ENCODE data around the gene MEX3C. TPM values are rescaled to one million over a fixed set of nuclear protein-coding genes. Genes with fewer than 3 reads are reported as not detected.
A peak's percentile ranks its signal among the peaks of the same experiment; 100 is the strongest.

The MEX3C gene
- total RNA-seq, 2 donors from 2014 or later = 46.0 to 46.9 TPM

DNA sequence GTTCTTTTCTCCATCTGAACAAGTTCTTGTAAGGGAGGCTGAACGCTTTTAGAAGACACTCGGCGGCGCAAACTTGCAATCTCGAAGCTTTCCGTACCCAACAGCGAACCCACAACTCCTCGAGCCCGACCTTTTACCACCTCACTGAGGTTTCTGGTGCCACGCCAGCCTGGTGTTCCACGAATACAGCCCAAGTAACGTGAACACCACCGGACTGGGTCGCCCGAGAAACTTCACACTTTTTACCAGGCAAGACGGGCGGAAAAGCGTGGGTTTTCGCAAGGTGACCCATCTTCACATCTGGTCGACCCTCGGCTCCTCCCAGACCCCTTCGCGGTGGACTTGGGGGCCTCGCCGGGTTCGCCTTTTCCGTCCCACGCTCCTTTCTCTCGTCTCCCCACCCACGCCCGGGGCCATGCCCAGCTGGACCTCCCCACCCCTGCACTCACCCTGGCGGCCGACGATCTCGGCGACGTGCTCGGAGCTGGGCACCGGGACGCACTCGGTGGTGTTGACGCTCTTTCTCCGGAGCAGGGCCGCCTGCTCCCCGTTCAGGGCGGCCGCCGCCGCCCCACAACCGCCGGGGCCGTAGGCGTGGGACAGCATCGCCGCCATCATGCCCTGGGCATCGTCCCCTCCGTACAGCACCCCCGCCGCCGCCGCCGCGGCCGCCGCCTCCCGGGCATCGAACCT lies 1.2 kb downstream of the MEX3C start:
- Mint-ChIP-seq H3K4me1 (peaks cover 29% of the 10 kb centered on the region), H3K4me3 (peak overlapping the region; percentile 87), H3K27ac (peak overlapping the region; percentile 81), H3K9me3 (no peaks in the 10 kb centered on the region), H3K36me3 (ENCODE audit: low read depth) (peaks cover 45% of the 10 kb centered on the region), H3K27me3 (no peaks in the 10 kb centered on the region)
- no peak for ATAC-seq (replicated peaks)

DNA sequence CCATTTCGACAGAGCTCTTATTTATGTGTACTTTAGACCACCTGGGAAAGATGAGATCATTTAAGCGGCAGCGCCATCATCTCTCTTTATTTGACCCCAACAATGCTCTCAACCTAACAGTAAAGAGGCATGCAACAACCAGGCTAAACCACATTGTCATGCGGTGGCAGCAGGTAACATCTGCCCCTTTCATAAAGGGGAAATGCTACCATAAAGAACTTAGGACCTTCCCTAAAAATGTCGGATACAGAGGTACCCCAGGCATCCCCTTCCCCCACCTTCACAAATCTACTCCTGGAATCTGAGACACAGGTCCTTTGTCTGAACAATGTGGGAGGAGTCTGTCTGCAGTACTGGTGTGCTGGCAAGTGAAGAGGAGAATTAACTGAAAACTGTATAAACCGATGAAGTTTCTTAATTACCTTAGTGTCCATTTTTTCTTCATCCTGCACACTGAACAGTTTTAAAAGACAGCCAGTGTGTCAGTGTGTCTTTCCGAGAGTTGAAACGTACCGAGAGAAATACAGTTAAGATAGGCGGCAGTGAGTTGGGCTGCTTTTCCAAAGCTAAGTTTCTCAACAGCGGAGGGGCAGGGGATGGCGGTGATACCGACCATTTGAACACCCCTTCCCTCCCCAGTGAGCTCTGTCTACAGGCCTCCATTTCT lies 1.9 kb downstream of the MEX3C start:
- Mint-ChIP-seq H3K27me3 (no peaks in the 10 kb centered on the region), H3K27ac (peak overlapping the region; percentile 81), H3K9me3 (no peaks in the 10 kb centered on the region), H3K4me1 (peaks cover 34% of the 10 kb centered on the region), H3K4me3 (peak overlapping the region; percentile 87), H3K36me3 (ENCODE audit: low read depth) (peaks cover 51% of the 10 kb centered on the region)
- ATAC-seq (replicated peaks) = no peak

DNA sequence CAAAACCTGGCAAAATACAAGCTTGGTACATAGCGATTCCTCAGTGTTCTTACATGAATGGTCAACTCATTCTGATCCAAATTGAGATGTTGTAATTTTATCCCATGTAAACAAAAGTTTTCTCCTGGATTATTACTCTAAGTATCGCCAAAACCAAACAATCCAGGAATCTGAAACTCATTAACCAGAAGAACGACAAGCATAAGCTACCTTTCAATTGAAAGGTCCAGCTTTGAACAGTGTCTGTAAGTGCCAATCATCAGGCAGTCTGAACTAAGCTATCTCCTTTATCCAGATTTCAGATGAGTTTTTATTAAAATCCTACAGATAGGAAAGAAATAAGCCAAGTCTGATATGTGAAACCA lies 2.4 kb downstream of the MEX3C start:
- Mint-ChIP-seq H3K27me3 (no peaks in the 10 kb centered on the region), H3K27ac (peak overlapping the region; percentile 81), H3K4me1 (peaks cover 34% of the 10 kb centered on the region), H3K36me3 (ENCODE audit: low read depth) (peaks cover 56% of the 10 kb centered on the region), H3K9me3 (no peaks in the 10 kb centered on the region), H3K4me3 (peak overlapping the region; percentile 87)
- ATAC-seq (replicated peaks) = no peak

DNA sequence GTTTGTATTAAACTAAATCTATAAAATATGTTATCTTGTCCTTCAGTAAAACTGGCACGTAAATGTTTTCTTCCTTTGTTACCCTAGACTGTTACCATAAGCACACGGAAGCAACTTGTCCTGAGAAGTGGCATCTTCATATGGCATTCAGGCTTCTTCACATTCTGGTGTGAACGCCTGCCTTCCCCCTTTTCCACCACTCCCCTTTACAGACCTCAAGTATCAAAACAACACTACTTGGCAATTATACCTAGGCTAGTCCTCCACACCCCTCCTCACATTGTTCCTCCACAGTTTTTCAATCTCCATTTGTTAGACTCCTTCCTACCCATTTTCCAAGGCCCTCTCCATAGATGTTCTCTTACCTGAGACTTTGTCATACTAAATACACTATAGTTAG lies 2.9 kb downstream of the MEX3C start:
- no peaks in the 10 kb centered on the region for H3K27me3 Mint-ChIP-seq
- no peak for ATAC-seq (replicated peaks)
- no peaks in the 10 kb centered on the region for H3K9me3 Mint-ChIP-seq
- peaks cover 34% of the 10 kb centered on the region for H3K4me1 Mint-ChIP-seq
- H3K36me3 Mint-ChIP-seq (ENCODE audit: low read depth) = peaks cover 59% of the 10 kb centered on the region
- H3K4me3 Mint-ChIP-seq = peak overlapping the region; percentile 87
- peak overlapping the region; percentile 81 for H3K27ac Mint-ChIP-seq

DNA sequence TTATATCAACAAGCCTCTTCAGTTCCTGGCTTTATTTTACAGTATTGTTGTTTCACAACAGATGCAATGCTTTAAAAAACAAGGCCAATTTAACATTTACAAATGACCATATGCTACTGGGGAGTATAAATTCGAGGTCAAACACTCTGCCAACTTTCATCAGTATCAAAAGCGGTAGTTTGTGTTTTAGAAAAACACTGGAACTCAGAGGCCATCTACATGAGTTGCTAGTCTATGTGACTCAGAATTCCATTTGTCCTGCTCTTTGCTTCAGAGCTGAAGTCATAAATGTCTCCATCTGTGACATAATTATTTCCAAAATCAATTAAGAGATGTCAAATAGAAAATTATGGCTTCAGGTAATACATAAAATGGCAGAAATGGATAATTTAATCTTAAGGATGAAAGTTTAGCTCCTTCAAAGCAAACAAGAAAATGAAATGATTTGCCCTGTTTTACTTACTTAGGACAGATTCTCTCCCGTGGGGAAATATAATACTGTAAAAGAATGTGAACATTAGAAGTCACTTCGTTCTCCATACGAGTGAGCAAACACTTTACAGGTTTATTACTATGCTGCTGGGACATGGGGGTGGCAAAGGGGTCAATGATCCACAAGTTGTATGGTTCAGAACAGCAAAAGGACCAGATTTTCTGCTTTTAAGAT lies 3.7 kb downstream of the MEX3C start:
- peak overlapping the region; percentile 81 for H3K27ac Mint-ChIP-seq
- H3K36me3 Mint-ChIP-seq (ENCODE audit: low read depth) = peaks cover 54% of the 10 kb centered on the region

DNA sequence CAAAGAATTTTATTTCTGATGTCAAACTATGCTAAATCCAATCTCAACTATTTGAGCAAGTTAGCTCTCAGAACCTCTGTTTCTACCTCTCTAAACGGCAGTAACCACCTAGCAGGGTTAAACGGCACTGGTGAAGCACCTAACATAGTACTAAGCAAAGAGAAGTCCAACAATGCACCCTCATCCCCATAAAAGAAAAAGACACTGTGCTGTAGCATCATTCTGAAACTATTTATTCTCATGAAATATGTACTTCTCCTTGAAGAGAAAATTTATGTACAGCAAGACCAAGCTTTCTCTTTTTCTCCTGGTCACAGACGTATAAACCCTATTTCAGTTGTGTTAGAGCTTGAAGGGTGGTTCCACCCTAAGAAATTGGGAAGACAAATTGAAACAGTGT lies 4.8 kb downstream of the MEX3C start:
- no peak overlapping the region for H3K27ac Mint-ChIP-seq
- peak overlapping the region; percentile 71 for H3K4me3 Mint-ChIP-seq
- no peaks in the 10 kb centered on the region for H3K9me3 Mint-ChIP-seq
- peaks cover 58% of the 10 kb centered on the region for H3K36me3 Mint-ChIP-seq (ENCODE audit: low read depth)
- H3K4me1 Mint-ChIP-seq = peaks cover 34% of the 10 kb centered on the region
- ATAC-seq (replicated peaks) = no peak
- no peaks in the 10 kb centered on the region for H3K27me3 Mint-ChIP-seq

More for the DNA sequence above, 3.7 kb downstream of the MEX3C start:
- Mint-ChIP-seq H3K4me1 (peaks cover 34% of the 10 kb centered on the region), H3K4me3 (peak overlapping the region; percentile 87), H3K9me3 (no peaks in the 10 kb centered on the region), H3K27me3 (no peaks in the 10 kb centered on the region)
- no peak for ATAC-seq (replicated peaks)

DNA sequence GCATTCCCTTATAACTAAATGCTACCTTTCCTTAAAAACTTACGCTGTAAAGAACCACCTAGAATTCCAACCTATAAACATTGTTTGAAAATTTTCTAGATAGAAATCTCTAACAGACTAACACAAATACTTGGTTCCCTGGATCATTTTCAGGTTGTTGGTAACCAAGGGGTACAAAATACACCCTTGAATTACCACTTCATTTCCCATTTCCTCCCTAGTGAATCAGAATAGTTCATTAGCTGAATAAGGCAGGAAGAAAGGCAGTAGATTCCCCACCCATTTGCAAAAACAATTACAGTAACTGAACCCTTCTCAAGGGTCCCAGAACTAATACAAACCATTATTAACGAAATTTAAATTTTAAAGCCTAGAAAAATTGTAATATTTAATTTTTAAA lies 5.5 kb downstream of the MEX3C start:
- peak overlapping the region; percentile 20 for H3K27ac Mint-ChIP-seq
- H3K27me3 Mint-ChIP-seq = no peaks in the 10 kb centered on the region
- peak overlapping the region; percentile 71 for H3K4me3 Mint-ChIP-seq
- no peaks in the 10 kb centered on the region for H3K9me3 Mint-ChIP-seq
- H3K36me3 Mint-ChIP-seq (ENCODE audit: low read depth) = peaks cover 62% of the 10 kb centered on the region
- no peak for ATAC-seq (replicated peaks)
- peaks cover 38% of the 10 kb centered on the region for H3K4me1 Mint-ChIP-seq

DNA sequence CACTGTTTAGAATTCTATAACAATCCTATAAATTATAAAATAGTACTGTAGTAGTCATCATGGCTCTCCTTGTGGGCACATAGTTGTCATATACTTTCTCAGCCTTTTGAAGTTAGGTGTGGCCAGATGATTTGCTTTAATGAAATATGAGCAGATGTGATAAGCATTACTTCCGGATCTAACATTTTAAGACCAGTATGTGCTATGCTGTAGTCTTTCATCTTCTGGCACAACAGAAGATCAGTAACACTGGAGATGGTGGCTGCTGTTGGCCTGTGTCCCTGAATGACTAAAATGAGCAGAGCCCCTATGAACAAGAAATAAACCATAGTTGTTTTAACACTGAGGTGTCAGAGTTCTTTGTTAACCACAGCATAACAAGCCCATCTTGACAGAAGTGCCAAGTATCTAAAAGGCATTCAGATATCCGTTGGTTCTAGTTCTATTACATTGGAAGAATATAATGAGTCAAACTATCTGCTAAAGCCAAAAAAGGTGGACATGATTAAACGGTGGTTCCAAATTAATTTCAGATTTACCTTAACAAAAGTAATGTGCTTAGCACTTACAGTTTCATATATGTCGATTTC lies 6.3 kb downstream of the MEX3C start:
- H3K4me1 Mint-ChIP-seq = peaks cover 44% of the 10 kb centered on the region
- H3K4me3 Mint-ChIP-seq = peak overlapping the region; percentile 71
- peaks cover 68% of the 10 kb centered on the region for H3K36me3 Mint-ChIP-seq (ENCODE audit: low read depth)
- peak overlapping the region; percentile 39 for H3K27ac Mint-ChIP-seq
- no peaks in the 10 kb centered on the region for H3K27me3 Mint-ChIP-seq
- ATAC-seq (replicated peaks) = peak; percentile 57
- no peaks in the 10 kb centered on the region for H3K9me3 Mint-ChIP-seq

DNA sequence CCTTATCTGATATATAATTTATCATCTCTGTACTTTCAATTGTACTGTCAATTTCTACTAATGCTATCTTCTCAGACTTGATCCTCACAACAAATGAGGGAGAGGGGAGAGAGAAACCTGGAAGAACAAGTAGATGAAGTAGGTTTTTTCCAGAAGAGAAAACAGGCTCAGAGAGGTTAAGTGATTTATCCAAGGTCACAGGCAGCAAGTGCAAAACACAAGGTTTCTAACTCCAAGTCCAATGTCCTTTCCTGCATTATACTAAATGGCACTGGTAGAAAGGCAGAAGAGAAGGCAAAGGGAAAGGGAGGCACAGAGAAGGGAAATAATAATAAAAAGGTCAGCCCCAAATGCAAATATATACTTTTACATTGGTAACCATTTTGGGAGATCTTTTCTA lies 7.5 kb downstream of the MEX3C start:
- no peak for ATAC-seq (replicated peaks)
- Mint-ChIP-seq H3K27ac (no peak overlapping the region), H3K9me3 (no peaks in the 10 kb centered on the region), H3K4me3 (peak overlapping the region; percentile 71), H3K27me3 (no peaks in the 10 kb centered on the region), H3K36me3 (ENCODE audit: low read depth) (peaks cover 65% of the 10 kb centered on the region), H3K4me1 (peaks cover 51% of the 10 kb centered on the region)

DNA sequence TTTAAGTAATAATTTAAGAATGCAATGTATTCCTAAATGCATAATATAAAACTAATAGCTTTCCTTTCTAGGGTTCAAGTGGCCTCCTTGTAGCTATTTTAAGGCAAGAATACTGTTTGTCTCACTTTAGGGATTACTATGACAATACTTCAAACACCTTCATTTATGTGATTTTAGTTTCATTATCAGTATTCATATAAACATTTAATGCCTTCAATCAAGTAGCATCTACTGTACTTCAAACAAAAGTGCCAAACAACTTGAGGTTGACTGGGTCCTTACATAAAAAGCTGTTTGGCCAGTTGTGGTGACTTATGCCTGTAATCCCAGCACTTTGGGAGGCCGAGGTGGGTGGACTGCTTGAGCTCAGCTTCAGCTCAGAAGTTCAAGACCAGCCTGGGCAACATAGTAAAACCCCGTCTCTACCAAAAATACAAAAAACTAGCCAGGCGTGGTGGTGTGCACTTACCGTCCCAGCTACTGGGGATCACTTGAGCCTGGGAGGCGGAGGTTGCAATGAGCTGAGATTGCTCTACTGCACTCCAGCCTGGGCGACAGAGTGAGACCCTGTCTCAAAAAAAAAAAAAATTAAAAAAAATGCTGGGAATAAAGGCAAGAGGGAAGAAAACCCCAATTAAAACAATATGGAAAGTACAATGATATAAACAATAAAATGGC lies 9.3 kb downstream of the MEX3C start:
- no peaks in the 10 kb centered on the region for H3K9me3 Mint-ChIP-seq
- H3K4me3 Mint-ChIP-seq = peak overlapping the region; percentile 50
- H3K4me1 Mint-ChIP-seq = peaks cover 43% of the 10 kb centered on the region
- no peaks in the 10 kb centered on the region for H3K27me3 Mint-ChIP-seq
- H3K27ac Mint-ChIP-seq = peak overlapping the region; percentile 54
- peak; percentile 32 for ATAC-seq (replicated peaks)
- H3K36me3 Mint-ChIP-seq (ENCODE audit: low read depth) = peaks cover 62% of the 10 kb centered on the region

DNA sequence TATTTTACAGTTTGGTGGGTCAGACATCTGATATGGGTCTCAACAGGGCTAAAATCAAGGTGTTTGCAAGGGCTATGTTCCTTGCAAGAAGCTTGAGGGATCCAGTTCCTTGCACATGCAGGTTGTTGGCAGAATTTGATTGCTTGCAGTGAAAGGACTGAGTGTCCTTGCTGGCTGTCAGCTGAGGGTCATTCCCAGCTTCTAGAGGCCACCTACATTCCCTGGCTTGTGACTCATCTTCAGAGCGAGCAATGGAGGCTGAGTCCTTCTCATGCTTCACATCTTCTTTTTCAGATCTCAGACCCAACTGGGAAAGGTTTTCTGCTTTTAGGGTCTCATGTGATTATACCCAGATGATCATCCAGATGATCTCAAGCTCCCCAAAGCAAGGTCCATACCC lies 12.4 kb downstream of the MEX3C start:
- no peak for ATAC-seq (replicated peaks)
- H3K36me3 Mint-ChIP-seq (ENCODE audit: low read depth) = peaks cover 47% of the 10 kb centered on the region
- no peaks in the 10 kb centered on the region for H3K9me3 Mint-ChIP-seq
- no peak overlapping the region for H3K4me3 Mint-ChIP-seq
- no peaks in the 10 kb centered on the region for H3K27me3 Mint-ChIP-seq
- H3K4me1 Mint-ChIP-seq = peaks cover 36% of the 10 kb centered on the region
- no peak overlapping the region for H3K27ac Mint-ChIP-seq

DNA sequence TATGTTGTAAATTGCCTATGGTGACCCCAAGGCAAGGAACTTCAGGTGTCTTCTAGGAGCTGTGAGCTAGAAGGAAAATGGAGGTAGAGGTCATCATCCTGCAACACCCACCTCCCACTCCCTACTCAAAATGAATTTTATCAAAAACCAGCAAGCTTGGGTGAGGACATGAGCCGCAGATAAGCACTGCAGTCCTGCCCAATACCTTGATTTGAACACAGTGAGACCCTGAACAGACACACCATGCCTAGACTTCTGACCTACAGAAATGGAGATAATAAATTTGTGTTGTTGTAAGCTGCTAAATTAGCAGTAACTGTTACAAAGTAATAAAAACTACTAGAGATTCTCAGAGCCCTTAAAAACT lies 13.4 kb downstream of the MEX3C start:
- H3K27ac Mint-ChIP-seq = peak overlapping the region; percentile 7
- no peaks in the 10 kb centered on the region for H3K27me3 Mint-ChIP-seq
- H3K9me3 Mint-ChIP-seq = no peaks in the 10 kb centered on the region
- H3K4me1 Mint-ChIP-seq = peaks cover 43% of the 10 kb centered on the region
- no peak overlapping the region for H3K4me3 Mint-ChIP-seq
- peaks cover 45% of the 10 kb centered on the region for H3K36me3 Mint-ChIP-seq (ENCODE audit: low read depth)
- ATAC-seq (replicated peaks) = no peak

DNA sequence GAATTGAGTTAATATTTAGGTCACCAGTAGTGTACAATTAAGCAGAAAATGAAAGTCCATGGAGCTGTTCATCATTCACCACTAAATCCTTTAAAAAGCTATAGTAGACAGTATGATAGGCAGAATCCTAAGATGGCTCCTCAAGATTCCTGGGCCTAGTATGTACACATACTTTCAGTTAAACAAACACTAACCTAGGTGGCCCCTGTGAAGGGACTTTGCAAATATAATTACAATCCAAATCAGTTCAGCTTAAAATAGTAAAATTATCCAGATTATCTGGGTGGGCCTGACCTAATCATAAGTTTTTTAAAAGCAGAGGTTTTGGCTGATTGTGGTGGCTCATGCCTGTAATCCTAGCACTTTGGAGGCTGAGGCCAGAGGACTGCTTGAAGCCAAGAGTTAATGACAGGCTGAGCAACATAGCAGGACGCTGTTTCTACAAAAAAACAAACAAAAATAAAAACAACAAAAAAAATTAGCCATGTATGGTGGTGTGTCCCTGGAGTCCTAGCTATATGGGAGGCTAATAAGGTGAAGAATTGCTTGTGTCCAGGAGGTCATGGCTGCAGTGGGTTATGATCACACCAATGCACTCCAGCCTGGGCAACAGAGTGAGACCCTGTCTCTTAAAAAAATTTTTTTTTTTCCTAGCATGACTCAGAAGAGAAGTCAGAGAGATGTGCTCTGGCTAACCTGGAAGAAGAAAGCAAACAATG lies 13.9 kb downstream of the MEX3C start:
- no peaks in the 10 kb centered on the region for H3K9me3 Mint-ChIP-seq
- peaks cover 43% of the 10 kb centered on the region for H3K4me1 Mint-ChIP-seq
- H3K4me3 Mint-ChIP-seq = no peak overlapping the region
- H3K27ac Mint-ChIP-seq = peak overlapping the region; percentile 7
- no peak for ATAC-seq (replicated peaks)
- H3K27me3 Mint-ChIP-seq = no peaks in the 10 kb centered on the region
- H3K36me3 Mint-ChIP-seq (ENCODE audit: low read depth) = peaks cover 45% of the 10 kb centered on the region

DNA sequence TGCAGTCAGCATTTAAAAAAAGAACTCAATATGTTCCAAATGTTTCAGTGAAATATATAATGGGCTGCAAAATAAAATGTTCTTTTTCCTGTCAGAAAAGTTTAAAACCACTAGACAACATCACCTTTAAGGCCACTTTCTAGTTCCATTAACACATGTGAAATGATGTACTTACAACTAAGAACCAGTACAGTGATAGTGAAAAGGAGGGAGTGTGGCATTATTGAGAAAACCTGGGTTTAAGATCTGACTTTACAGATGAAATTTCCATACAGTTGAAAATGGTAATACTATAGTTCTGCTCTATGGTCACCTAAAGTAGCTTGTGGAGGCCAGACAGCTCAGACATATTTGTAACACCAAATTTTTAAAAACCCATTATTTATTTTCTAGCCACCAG lies 14.7 kb downstream of the MEX3C start:
- no peaks in the 10 kb centered on the region for H3K27me3 Mint-ChIP-seq
- H3K27ac Mint-ChIP-seq = no peak overlapping the region
- H3K36me3 Mint-ChIP-seq (ENCODE audit: low read depth) = peaks cover 45% of the 10 kb centered on the region
- H3K9me3 Mint-ChIP-seq = no peaks in the 10 kb centered on the region
- no peak overlapping the region for H3K4me3 Mint-ChIP-seq
- peaks cover 43% of the 10 kb centered on the region for H3K4me1 Mint-ChIP-seq
- peak; percentile 31 for ATAC-seq (replicated peaks)
